HEK293T (cell line): Measurements from ENCODE around the gene FNDC3B.

Experiments used
- ARNT ChIP-seq: fragments of 450-650 bp; IDR thresholded peaks from 2 replicates; pipeline ENCODE4 v1.6.1; 2017; ENCODE audit warnings: mild to moderate bottlenecking
- BHLHE40 ChIP-seq: fragments of 450-650 bp; IDR thresholded peaks from 2 replicates; pipeline ENCODE4 v1.6.1; 2016; ENCODE audit warnings: mild to moderate bottlenecking, moderate library complexity, borderline replicate concordance
- ELF4 ChIP-seq: fragments of 450-650 bp; IDR thresholded peaks from 2 replicates; pipeline ENCODE4 v1.6.1; 2017; ENCODE audit warnings: antibody characterized with exemption
- FOXA1 ChIP-seq: fragments of 450-650 bp; IDR thresholded peaks from 2 replicates; pipeline ENCODE4 v1.6.1; 2016; ENCODE audit warnings: mild to moderate bottlenecking
- FOXK2 ChIP-seq: fragments of 450-650 bp; IDR thresholded peaks from 2 replicates; pipeline ENCODE4 v1.6.1; 2016; ENCODE audit warnings: mild to moderate bottlenecking
- FOXM1 ChIP-seq: fragments of 450-650 bp; IDR thresholded peaks from 2 replicates; pipeline ENCODE4 v1.6.1; 2017; ENCODE audit warnings: mild to moderate bottlenecking, borderline replicate concordance
- HDGF ChIP-seq: fragments of 450-650 bp; IDR thresholded peaks from 2 replicates; pipeline ENCODE4 v1.6.1; 2017; ENCODE audit warnings: antibody characterized with exemption, borderline replicate concordance
- LEF1 ChIP-seq: fragments of 450-650 bp; IDR thresholded peaks from 2 replicates; pipeline ENCODE4 v1.6.1; 2017; ENCODE audit warnings: mild to moderate bottlenecking, borderline replicate concordance
- NFRKB ChIP-seq: fragments of 450-650 bp; IDR thresholded peaks from 2 replicates; pipeline ENCODE4 v1.6.1; 2016; ENCODE audit warnings: mild to moderate bottlenecking, moderate library complexity
- PKNOX1 ChIP-seq: fragments of 450-650 bp; IDR thresholded peaks from 2 replicates; pipeline ENCODE4 v1.6.1; 2016
- SP1 ChIP-seq: fragments of 450-650 bp; IDR thresholded peaks from 2 replicates; pipeline ENCODE4 v1.6.1; 2017
- SUZ12 ChIP-seq: fragments of 450-650 bp; IDR thresholded peaks from 2 replicates; pipeline ENCODE4 v1.6.1; 2016; ENCODE audit warnings: mild to moderate bottlenecking
- TARDBP ChIP-seq: fragments of 450-650 bp; IDR thresholded peaks from 2 replicates; pipeline ENCODE4 v1.6.1; 2016

GRCh38 chr3:172239218-172239790 is 199.9 kb downstream of the FNDC3B start:
- no peak for TF ChIP-seq SP1
- TF ChIP-seq ELF4 = no peak
- no peak for TF ChIP-seq BHLHE40
- no peak for TF ChIP-seq NFRKB
- no peak for TF ChIP-seq TARDBP
- TF ChIP-seq SUZ12 = no peak
- TF ChIP-seq PKNOX1 = no peak
- no peak for TF ChIP-seq HDGF
- TF ChIP-seq FOXM1 = no peak
- no peak for TF ChIP-seq FOXA1
- no peak for TF ChIP-seq FOXK2
- no peak for TF ChIP-seq ARNT
- no peak for TF ChIP-seq LEF1
